ENCODE measurements around the gene PTPRN2.
"Not testable (repeated sequence)": the region's sequence is repeated elsewhere in the genome, so short reads cannot be mapped to it uniquely, and the experiment has no call there.

Gene PTPRN2

DNA sequence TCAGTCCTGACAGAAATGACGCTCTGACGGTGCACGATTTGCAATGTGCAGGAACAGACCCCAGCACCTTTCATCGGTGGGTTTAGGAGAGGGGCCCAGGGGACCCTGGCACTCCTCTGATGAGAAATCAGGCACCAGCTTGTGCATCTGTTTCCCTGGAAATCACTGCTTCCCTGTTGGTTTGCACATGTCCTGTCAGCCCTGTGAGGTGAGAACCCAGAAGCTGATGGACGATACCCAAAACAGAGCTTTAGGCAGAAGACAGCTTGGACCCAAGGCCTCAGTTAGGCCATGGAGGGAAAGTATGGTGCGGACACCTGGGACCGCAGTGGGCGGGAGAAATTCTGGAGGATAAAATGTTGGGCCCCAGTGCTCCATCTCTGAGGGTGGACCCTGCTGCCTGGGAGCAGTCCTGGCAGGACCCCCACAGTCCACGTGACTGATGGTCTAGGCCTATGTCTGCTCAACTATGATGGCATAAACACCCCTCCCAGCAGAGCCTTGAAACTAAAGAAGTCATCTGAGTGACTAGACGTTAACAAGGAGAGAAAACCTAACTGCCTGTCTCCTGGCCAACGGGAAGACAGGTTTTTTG, 242.8 kb downstream of the PTPRN2 start:
- no peak for DNase-seq

DNA sequence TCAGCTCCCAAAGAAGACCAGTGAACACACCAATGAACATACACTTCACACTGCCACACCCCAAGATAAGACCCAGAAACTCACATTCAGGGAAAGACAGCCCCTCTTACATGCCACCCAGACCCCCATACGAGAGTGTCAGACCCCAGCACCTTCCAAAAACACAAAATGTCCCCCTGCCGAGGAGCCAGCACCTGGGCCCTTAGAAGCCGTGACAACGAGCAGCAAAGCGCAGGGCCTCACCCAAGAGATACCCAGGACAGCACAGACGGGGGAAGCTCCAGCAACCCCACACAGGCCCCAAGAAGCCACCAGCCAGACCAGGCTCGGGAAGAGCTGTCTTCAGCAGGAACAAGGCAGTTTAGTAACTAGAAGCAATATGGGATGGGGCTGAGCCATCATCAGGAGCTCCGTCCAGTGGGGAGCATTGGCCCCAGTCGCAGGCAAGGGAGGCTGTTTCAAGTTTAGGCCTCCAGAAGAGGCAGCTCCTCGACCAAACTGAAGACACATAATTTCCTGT, 243.6 kb downstream of the PTPRN2 start:
- no peak for DNase-seq

DNA sequence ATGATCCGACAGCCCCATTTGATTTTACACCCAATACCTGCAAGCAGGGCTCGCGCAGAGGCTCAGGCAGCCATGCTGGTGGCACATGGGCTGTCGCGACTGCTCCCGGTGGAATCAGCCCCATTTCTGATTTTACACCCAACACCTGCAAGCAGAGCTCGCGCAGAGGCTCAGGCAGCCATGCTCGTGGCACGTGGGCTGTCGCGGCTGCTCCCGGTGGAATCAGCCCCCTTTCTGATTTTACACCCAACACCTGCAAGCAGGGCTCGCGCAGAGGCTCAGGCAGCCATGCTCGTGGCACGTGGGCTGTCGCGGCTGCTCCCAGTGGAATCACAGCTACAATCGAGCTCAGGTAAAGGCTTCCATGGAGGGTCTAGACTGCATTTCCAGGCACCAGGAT, 244.1 kb downstream of the PTPRN2 start:
- peak in 1 of 14 donors; percentile 8 for DNase-seq

DNA sequence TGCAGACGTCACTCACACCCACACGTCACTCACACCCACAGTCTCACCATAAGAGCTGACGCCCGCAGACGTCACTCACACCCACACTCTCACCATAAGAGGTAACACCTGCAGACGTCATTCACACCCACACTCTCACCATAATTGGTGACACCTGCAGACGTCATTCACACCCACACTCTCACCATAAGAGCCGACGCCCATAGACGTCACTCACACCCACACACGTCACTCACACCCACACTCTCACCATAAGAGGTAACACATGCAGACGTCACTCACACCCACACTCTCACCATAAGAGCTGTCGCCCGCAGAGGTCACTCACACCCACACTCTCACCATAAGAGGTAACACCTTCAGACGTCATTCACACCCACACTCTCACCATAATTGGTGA, 246.5 kb downstream of the PTPRN2 start:
- not testable (repeated sequence) for DNase-seq

DNA sequence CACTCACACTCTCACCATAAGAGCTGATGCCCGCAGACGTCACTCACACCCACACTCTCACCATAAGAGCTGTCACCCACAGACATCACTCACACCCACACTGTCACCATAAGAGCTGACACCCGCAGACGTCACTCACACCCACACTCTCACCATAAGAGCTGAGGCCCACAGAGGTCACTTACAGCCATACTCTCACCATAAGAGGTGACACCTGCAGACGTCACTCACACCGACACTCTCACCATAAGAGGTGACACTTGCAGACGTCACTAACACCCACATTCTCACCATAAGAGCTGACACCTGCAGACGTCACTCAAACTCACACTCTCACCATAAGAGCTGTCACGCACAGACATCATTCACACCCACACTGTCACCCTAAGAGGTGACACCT, 250.7 kb downstream of the PTPRN2 start:
- DNase-seq, result not testable (repeated sequence)

DNA sequence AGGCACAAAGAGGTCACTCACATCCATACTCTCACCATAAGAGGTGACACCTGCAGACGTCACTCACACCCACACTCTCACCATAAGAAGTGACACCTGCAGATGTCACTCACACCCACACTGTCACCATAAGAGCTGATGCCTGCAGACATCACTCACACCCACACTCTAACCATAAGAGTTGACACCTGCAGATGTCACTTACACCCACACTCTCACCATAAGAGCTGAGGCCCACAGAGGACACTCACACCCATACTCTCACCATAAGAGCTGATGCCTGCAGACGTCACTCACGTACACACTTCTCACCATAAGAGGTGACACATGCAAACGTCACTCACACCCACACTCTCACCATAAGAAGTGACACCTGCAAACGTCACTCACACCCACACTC, 255.1 kb downstream of the PTPRN2 start:
- not testable (repeated sequence) for DNase-seq

DNA sequence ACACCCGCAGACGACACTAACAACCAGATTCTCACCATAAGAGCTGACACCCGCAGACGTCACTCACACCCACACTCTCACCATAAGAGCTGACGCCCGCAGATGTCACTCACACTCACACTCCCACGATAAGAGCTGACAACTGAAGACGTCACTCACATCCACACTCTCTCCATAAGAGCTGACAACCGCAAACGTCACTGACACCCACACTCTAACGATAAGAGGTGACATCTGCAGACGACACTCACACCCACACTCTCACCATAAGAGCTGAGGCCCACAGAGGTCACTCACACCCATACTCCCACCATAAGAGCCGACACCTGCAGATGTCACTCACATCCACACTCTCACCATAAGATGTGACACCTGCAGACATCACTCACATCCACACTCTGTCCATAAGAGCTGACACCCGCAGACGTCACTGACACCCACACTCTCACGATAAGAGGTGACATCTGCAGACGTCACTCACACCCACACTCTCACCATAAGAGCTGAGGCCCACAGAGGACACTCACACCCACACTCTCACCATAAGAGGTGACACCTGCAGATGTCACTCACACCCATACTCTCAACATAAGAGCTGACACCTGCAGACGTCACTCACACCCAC, 255.7 kb downstream of the PTPRN2 start:
- DNase-seq, result not testable (repeated sequence)

GRCh38 chr7:158329686-158330085, 257.9 kb downstream of the PTPRN2 start:
- no peak for DNase-seq

DNA sequence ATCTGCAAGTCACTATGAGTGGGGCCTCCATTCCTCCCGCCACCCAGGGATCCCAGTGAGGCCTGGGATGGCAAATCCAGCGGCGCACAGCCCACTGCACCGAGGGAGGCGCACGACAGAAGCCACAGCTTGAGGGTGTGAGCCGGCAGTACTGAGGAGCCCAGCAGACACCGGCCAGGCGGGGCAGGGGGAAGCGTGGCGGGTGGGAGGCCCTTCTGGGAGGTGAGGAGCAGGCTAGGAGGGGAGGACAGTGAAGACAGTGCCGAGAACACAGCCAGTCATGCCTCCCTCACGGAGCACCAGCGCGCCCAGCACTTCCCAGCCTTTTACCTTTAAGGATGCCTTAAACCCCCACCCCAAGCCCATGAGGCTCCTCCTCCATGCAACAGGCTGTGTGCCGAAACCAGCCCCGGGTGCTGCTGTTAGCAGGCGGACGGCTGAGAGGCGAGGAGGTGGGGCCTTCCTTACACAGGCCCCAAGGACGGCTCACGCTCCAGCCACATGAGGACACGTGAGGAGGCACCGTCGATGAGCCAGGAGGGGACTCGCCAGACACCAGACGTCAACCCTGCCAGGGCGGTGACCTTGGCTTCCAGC, 258.5 kb downstream of the PTPRN2 start:
- DNase-seq, result no peak

GRCh38 chr7:158328376-158329013, 259.1 kb downstream of the PTPRN2 start:
- no peak for DNase-seq

GRCh38 chr7:158327571-158328180, 259.9 kb downstream of the PTPRN2 start:
- no peak for DNase-seq

GRCh38 chr7:158327012-158327411, 260.6 kb downstream of the PTPRN2 start:
- DNase-seq, result no peak

DNA sequence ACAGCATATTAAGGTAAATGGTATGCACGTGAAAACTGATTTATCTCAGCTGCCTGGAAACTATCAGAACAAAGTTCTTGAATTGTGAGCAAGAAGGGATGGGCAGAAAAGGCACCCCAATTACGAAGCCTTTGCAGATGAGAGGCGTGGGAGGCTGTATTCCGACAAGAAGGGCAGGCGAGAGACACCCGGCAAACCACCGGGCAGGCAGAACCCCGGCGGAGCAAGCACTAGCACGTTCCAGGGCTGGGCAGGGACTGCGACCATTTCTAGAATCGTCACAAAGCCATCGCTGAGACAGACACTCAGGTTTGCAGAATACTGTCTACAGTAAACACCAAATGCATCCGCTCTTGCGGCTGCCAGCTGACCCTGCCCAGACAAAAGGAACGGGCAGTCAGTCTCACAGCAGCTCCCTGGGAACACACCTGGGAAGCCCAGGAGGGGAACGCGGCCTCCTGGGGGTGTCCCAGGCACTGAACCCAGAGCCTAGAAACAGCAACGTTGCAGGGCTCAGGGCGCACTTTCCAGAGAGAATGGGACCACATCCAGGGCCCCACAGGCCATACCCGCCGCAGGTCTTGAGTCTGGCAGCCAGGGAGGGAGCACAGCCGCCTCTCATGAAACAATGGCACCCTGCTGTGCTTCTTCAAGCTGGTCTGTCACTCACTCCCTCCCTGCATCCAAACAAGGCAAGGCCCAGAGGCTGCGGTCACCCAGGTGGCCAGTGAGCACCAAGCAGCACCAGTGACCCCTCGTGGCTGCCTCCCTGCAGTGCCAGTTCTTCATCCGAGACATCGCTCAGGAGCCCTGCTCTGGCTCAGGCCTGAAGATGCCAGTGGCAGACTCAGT, 261.9 kb downstream of the PTPRN2 start:
- peak in 7 of 14 donors; percentile 11 to 76 (median 16) for DNase-seq

DNA sequence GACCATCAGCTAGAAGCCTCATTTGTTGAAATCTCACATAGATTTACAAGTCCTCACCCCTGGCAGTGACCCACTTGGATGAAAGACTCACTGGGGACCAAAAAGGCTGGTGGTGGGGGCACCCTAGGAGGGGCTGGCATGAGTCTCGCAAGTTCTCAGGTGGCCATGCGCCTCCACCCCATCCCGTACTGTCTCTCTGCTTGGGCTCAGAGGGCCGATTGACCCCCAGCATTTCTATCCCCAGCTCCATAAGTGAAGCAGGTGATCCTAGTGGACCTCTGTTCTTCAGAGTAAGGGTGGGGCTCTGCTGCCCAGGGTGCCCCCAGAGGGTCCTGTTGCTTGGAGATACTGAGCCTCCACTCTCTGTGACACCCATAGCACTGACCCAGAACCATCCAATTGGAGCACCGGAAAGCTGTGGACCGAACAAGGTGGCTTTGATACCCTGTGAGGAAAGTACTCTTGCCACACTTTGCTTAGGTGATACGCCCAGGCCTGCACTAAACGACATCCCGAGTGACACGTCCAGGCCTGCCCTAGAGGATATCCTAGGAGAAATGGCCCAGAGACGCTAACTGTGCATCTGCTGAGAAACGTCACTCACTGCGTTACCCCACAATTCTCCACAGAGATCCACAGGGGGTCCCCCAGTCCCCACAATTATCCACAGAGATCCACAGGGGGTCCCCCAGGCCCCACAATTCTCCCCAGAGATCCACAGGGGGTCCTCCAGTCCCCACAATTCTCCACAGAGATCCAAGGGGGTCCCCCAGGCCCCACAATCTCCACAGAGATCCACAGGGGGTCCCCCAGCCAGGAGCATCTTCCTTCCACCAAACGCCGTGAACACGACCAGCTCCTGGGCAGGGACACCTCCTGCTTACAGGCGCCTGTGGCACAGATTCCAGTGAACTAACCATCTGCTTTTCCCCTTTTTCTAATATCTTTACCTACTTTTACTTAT, 262.9 kb downstream of the PTPRN2 start:
- DNase-seq, result no peak

GRCh38 chr7:158323741-158324396, 263.8 kb downstream of the PTPRN2 start:
- no peak for DNase-seq

DNA sequence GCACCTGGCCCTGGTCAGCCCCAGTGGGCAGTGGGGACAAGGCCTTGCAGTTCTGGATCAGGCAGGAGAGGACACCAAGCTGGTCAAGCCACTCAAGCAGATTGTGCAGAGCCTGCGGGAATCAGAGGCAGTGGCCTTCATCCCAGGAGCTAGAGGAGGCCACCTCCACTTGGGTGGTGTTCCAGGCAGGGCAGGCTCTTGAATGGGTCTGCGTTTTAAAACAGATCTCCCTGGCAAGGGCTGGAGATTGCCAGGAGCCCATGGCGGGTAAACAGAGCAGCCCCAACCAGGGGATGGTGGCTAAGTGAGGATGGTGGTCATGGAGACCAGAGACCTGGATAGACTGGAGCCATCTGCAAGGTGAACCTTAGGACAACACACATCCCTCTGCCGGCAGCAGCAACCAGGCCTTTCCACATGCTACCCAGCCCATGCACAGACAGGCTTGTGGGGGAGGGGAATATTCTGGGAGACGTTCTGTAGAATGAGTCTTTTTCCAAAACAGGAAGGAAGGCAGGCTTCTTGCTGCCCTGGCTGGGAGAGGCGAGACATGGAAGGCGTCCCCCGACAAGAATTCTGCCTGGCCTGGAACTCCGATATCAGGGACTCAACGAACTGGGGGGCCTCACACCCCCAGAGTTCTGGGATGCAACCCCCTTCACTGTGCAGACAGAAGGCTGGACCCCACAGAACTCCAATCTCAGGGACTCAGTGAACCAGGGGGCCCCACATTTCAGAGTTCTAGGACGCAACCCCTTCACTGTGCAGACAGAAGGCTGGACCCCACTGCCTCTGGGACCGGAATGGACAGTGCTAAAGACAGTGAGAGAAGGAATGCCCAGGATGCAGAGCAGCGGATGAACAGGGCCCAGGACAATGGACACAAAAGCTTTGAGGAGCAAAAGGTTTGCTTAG, 264.8 kb downstream of the PTPRN2 start:
- DNase-seq, result no peak

- no peak for DNase-seq
Observed at GRCh38 chr7:158321936-158322615, 265.5 kb downstream of the PTPRN2 start.

GRCh38 chr7:158321056-158321700, 266.4 kb downstream of the PTPRN2 start:
- DNase-seq, result no peak
